Endothelial cell of hepatic sinusoid (primary cell): ENCODE data around the gene HNRNPUL1.
"Not testable (repeated sequence)": the region's sequence is repeated elsewhere in the genome, so short reads cannot be mapped to it uniquely, and the experiment has no call there.

ENCODE experiments used
- in situ Hi-C: cut with HindIII; loops from 2 replicates; pipeline ENCODE4 v1.10.0; 2017; ENCODE audit warnings: low sequenced_read_pairs

HNRNPUL1 gene

DNA sequence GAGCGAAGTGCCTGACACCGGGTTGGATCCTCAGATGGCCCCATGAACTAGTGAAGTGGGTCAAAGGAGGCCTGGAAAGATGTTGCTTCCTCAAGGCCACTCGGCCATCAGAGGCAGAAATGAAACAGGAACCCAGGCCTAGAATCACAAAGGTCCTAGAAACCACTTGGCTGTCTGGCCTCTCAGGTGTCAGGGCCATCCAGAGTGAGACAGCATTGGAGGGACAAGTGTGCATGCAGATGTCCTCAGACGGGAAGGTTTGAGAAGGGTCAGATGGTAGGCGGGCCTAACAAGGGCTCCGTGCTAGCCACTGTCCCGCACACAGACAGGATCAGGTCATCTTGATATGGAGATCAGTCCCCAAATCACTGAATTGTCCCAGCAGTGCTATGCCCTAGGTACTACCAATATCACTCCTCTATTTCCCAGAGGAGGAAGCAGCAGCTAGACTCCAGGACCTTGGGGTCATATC is 60.1 kb downstream of the HNRNPUL1 start:
- in situ Hi-C loops, result no loop called here

DNA sequence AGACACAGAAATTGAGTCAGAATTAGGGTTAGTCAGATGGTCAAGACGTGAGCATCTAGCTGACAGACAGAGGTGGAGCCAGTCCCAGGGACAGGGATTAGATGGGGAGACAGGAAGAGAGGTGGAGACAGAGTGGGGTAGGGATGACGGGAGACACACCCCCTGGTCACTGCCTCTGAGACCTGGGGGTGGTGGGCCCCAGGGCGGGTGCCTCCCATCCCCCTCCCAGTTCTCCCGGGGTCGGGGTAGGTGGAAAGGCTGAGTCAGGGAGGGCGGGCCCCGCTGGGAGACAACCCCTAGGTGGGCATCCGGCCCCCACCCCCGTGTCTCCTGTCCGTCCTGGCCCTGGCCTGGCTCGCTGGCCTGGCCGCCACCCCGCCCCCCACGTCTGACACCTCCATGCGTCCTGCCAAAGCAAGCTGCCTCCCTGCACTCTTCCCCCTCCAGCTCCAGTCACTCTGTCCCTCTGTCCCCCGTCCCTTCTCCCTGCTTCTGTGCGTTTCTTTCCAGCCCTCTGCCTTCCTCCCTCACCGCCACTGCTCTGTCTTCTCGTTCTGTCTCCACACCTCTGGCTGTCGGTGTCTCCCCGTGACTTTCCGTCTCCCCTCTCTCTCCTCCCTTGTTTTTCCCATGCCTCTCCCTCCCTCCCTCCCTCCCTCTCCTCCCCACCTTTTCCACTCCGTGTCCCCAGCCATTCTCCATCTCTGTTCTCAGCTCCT is 60.9 kb downstream of the HNRNPUL1 start:
- in situ Hi-C loops, result no loop called here

DNA sequence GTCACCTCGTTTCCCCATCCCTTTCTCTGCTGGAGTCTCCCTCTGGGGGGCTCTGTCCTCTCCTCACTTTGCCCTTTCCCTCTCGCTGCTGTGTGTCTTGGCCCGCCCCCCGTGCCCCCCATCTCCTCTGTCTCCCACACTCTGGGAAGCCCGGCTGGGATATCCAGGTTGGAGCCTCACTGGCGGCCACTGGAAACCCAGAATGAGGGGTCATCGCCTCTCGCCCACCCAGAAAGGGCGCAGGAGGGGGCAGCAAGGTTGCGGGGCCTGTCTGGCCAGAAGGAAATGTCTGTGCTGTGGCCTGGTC is 61.4 kb downstream of the HNRNPUL1 start:
- in situ Hi-C loops, result no loop called here

DNA sequence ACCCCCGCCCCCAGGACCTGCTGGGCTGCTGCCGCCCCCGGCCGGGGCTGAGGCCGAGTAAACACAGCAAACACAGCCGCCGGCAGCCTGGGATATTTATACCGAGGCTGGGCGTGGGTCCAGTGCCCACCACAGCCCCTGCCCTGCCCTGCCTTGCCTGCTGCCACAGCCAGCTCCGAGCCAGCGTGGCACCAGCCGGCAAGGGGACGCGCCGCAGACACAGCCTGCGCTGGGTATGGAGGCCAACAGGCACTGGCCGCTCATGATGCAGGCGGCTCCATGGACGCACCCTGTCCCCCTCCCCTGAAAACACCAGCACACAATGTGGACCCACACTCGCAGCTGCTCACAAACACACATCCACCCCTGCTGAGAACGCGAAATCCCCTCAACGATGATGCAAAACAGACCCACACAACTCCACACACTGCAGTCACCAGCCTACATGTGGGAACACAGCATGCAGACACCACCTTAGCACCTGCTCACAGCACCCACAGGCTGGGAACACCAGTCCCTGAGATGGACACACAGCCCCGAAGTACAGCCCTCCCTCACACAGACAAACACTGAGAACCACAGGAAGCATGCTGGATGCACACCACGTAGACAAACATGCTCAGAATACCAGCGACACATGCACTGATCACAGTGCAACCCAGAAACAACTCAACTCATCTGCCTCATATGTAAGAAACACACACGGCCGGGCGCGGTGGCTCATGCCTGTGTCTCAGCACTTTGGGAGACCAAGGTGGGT is 62.0 kb downstream of the HNRNPUL1 start:
- in situ Hi-C loops, result no loop called here

DNA sequence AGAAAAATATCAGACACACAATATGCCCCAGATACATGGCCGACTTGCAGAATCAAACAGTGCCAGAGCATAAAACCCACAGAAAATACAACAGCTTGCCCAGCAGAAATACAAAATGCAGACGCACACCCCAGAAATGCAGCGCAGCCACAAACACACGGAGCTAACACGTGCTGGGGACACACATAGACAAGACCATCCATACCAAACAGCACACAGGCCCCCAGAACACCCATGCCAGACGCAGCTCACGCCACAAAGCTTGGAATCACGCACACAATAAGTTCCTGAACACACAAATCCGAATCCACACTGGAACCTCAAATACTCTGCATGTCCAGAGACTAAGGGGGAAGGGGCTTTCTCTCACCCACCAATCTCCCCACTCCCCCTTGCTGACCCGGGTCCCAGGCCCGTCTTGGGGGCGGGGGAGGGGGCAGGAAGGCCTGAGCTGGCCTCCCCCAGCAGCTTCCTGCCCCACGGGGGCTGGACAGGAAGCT is 63.0 kb downstream of the HNRNPUL1 start:
- in situ Hi-C loops, result no loop called here

DNA sequence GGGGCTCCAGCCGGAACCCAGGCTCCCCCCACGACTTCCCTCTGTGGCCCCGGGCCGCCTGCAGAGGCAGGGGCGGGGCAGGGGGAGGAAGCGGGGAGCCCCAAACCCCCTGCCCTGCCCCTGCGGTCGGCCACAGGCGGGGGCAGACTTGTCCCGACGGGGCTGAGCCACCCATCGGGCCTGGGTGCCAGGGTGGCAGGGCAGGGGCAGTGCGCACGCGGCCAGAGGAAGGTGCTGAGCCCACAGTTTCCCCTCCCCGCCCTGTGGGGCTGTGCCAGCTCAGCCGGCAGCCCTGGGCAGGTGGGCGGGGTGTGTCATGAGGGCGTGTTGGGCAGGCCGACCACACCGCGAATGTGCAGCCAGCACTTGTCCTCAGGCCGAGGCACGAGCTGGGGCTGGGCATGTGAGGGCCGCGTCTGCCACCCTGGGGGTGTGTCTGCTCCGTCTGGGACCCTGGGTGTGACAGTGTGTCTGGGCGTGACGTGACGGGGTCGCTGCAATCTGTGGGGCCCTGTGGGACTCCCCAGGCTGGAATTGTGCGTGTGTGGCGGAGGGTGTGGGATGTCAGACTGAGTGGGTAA is 63.5 kb downstream of the HNRNPUL1 start:
- in situ Hi-C loops, result no loop called here

DNA sequence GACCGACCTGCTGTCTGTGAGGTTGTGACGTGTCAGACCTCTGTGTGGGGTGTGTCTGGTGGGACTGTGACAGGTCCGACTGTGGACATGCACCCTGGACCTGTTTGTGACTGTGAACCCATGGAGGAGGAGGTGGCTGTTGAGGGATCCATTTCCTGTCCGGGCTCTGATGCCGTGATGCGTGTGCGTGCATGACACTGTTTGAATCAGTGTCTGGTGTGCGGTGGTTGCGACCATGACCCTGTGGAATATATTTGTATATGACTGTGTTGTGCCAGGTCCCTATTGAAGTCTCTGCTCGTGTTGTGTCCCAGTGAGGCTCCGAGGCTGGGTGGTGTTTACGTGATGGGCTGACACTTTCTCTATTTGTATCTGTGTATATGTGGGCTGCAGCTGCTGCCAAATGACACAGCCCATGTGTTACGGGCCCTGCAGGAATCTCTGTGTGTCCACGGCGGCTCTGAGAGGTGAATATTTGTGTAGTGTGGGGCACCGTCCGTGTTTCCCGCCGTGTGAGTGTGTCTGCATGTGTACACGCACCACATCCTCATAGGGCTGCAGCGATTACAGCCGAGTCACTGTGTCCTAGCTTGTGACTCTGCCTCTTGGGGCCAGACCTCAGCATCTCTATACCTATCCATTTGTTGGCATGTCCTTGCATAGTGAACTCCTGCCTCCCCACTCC is 64.1 kb downstream of the HNRNPUL1 start:
- in situ Hi-C loops, result no loop called here

DNA sequence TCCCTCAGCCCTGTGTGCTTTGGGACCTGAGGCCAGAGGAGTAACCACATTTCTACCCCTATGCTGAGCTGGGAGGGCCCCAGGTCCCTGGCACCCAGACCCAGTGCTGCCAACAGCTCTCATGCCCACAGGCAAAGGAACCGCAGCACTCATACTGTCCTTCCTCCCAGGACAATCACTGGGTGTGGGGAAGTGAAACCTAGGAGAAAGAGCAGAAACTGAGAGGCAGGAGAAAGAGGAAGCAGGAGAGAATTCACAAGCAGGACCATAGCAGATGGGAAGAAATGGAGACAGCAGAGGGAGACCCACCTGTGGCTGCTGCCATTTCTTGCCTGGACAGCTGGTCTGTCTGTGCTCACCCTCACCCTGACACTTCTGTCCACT is 64.7 kb downstream of the HNRNPUL1 start:
- in situ Hi-C loops, result no loop called here

DNA sequence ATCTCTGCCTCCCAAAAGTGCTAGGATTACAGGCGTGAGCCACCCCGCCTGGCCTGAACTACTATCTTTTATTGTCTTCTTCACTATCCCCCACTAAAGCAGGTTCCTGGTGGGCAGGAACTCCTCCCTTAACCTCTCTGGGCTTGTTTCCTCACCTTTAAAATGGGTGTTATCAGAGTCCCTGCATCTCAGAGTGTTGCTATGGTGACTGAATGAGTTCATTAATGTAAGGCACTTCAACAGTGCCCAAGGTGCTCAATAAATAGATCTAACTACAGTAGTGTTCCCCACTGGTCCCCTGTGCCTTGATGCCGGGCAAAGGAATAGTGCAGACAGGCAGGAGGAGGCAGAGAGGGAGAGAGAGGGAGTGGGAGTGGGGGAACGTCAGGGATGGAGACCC is 66.3 kb downstream of the HNRNPUL1 start:
- in situ Hi-C loops, result no loop called here

DNA sequence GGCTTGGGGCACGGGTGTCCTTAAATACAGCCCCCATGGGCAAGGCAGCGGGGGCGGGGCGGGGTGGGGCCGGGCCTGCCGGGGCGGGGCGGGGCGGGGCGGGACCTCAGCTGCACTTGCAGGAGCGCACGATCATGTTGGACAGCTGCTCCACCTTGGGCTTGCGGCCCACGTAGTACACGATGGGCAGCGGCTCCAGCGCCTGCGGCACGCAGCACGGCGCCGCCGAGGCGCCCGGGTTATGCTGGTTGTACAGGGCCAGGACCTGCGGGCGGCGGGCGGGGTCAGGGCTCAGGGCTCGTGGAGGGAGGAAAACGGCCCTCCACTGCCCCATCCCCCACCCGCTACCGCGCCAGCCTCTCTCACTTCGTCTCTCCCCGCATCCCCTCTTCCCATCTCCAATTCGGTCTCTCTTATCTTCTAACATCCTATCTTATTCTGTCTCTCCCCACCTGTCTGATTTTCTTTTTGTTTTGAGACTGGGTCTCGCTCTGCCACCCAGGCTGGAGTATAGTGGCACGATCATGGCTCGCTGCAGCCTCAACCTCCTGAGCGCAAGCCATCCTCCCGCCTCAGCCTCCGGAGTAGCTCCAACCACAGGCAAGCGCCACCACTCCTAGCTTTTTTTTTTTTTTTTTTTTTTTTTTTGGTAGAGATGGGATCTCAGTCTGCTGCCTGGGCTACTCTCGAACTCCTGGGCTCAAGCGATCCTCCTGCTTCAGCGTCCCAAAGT is 66.9 kb downstream of the HNRNPUL1 start:
- in situ Hi-C loops, result no loop called here

DNA sequence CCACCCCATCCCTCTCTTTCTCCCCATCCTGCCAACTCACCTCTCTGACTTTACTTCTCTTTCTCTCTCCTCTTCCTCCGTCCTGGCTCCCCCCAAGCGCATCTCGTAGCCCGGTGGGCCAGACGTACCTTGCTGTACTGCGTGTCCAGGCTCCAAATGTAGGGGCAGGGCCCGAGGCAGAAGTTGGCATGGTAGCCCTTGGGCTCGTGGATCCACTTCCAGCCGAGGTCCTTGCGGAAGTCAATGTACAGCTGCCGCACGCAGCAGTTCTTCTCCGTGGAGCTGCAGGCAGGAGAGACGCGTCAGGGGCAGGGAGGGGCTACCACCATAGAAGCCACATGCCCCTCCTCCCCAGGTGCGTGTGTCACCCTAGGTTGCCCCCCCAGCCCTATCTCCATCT is 67.8 kb downstream of the HNRNPUL1 start:
- in situ Hi-C loops, result no loop called here

DNA sequence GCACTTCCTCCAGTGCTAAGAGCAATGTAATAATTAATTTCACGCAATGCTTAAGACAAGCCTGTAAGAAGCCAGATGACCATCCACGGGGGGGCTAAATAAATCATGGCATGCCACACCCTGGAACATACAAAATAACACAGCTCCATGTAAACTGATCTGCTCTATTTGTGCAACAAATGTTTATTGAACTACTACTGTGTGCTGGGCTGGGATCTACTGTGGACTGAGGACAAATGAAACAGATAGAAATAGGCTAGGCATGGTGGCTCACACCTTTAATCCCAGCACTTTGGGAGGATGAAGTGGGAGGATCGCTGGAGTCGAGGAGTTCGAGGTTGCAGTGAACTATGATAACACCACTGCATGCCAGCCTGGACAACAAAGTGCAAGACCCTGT is 68.3 kb downstream of the HNRNPUL1 start:
- in situ Hi-C loops, result no loop called here

DNA sequence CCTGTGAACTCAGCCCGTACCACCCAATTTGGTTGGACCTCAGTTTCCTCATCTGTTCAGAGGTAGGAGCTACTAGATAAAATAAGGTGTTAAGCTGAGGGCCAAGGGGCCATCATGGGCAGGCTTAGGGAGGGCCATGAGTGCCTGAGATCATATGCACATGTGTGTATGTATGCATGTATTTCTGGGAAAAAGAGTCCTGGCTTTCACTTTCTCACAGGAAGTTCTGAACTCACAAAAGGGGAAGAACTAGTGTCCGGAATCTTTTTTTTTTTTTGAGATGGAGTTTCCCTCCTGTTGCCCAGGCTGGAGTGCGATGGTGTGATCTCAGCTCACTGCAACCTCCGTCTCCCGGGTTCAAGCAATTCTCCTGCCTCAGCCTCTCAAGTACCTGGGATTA is 70.6 kb downstream of the HNRNPUL1 start:
- in situ Hi-C loops, result no loop called here

DNA sequence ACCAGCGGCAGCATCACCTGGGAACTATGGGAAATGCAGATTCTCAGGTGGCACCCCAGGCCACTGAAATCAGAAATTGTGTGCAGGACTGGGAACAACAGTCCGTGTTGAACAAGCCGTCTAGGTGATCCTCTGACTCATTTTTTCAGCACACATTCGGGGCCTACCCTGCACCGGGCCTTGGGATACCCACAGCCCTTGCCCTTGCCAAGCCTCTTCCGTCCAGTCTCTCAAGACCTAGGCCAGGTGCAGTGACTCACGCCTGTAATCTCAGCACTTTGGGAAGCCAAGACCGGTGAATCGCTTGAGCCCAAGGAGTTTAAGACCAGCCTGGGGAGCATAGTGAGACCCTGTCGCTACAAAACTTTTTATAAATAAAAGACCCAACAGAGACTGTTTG is 71.3 kb downstream of the HNRNPUL1 start:
- in situ Hi-C loops, result no loop called here

DNA sequence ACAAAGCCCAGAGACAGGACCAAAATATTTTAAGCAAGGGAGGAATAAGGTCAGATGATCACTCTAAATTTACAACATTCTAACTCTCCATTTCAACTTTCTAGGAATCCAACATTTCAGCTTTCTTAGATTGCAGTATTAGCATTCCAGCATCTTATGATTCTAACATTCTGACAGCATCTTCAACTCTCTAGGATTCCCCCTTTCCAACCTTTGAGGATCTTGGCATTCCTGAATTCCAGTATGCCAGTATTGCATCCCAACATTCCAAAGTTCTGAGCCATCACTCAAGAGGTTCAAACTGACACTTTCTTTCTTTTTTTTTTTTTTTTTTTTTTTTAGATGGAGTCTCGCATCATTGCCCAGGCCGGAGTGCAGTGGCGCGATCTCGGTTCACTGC is 75.8 kb downstream of the HNRNPUL1 start:
- in situ Hi-C loops, result no loop called here

DNA sequence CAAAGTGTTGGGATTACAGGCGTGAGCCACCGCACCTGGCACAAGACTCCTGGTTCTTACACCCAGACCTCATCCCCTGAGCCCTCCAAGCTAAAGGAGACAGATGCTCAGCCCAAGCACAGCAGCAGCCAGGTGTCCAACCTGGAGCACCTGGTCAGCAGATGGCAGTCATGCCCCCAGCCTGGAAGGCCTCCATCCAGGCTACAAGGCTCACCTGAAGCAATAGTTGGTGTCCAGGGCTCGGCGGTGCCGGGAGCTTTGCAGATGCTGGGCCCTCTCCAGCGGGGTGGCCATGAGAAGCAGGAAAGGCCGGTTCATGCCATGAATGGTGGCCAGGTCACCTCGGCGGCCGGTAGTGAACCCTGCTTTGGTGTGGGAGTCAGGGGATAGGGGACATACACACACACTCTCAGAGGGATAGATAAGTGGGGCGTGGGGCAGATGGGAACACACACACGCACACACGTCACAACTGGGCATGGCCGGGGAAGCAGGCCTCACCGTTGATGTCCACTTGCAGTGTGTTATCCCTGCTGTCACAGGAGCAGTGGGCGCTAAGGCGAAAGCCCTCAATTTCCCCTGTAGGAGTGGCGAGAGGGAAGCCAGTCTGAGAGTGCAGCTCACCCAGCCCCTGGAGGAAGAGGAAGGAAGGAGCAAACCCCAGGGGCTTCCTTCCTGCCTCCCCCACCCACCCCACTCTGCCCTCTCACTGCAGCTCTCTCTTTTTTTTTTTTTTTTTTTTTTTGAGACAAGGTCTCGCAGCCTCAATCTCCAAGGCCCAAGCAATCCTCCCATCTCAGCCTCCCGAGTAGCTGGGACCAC is 77.7 kb downstream of the HNRNPUL1 start:
- in situ Hi-C loops, result no loop called here

DNA sequence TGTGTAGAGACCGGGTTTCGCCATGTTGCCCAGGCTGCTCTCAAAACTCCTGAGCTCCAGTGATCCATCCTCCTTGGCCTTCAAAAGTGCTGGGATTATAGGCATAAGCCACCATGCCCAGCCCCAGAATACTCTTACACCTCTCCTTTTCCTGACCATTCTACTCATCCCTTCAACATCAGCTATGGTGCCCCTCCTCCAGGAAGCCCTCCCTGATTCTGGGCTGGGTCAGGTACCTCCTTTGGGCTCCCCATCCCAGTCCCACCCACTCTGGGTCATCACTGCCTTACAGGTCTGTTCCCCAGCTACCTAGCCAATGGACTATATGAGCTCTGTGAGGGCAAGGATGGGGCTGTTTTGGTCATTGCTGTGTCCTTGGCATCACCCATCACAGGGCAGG is 80.0 kb downstream of the HNRNPUL1 start:
- in situ Hi-C loops, result no loop called here

DNA sequence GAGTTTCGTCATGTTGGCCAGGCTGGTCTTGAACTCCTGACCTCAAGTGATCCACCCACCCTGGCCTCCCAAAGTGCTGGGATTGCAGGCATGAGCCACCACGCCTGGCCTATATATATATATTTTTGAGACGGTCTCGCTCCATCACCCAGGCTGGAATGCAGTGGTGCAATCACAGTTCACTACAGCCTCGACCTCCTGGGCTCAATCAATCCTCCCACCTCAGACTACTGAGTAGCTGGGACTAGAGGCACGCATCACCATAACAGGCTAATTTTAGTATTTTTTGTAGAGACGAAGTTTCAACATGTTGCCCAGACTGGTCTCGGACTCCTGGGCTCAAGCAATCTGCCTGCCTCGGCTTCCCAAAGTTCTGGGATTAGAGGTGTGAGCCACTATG is 82.7 kb downstream of the HNRNPUL1 start:
- in situ Hi-C loops, result not testable (repeated sequence)

DNA sequence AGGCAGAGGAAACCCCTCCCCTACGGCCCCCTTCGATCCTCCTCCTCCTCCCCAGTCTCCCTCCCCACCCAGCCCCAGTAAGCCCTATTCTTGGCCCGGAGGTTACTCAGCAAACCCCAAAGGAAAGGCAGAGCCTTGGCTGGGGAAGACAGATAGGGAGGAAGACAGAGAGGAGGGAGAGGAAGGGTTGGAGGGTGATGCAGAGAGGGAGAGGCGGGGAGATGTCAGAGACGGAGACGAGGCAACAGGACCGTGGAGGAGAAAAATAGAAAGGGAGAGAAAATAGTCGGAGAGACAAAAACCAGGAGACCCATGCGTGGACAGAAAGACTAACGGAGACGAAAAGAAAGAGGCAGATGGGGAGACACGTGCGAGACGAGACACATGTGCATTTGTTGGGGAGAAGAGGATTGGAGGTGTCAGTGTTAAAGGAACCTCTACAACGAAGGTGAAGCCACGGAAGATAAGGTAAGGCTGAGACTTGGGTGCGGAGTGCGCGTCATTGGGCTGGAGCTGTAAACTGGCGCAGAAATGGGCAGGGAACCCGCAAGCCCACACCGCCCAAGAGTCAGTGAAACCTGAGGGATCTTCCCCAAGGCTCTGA is 86.7 kb downstream of the HNRNPUL1 start:
- in situ Hi-C loops, result no loop called here
